CD14-positive monocyte (primary cell): ENCODE data around the gene SMARCA4. TPM values are rescaled to one million over a fixed set of nuclear protein-coding genes. Genes with fewer than 3 reads are reported as not detected.

ENCODE experiments used
- DNase-seq, 3 donors: peaks; one replicate each; pipeline ENCODE4 v3.0.0-alpha.2; 2011 to 2022
- H2AFZ ChIP-seq: 2 replicates; pipeline ENCODE4 v1.6.0; 2012; ENCODE audit warnings: mild to moderate bottlenecking, low read depth, low read length, inconsistent platforms; ENCODE audit not compliant: insufficient read depth, poor library complexity, severe bottlenecking
- H3K27ac ChIP-seq, 2 donors: 1 replicate in 1 of 2; 2 replicates in 1 of 2; pipeline ENCODE4 v1.5.1; 2012 to 2013; ENCODE audit warnings: low read length in 2 of 2, control low read depth in 1 of 2, inconsistent platforms in 1 of 2, low read depth in 1 of 2, mild to moderate bottlenecking in 1 of 2
- H3K27me3 ChIP-seq, 2 donors: one replicate each; pipeline versions ENCODE4 v1.6.0 to v1.6.1; 2011 to 2013; ENCODE audit warnings: low read length in 2 of 2; ENCODE audit not compliant: control insufficient read depth in 2 of 2, insufficient read depth in 2 of 2
- H3K36me3 ChIP-seq, 2 donors: replicated peaks in 1 of 2; 1 replicate in 1 of 2; 2 replicates in 1 of 2; pipeline versions ENCODE4 v1.5.1 to v1.6.1; 2012 to 2013; ENCODE audit warnings: low read length in 2 of 2, control low read depth in 1 of 2, inconsistent platforms in 1 of 2, mild to moderate bottlenecking in 1 of 2; ENCODE audit not compliant: insufficient read depth in 2 of 2, control insufficient read depth in 1 of 2
- H3K4me1 ChIP-seq, 2 donors: 1 replicate in 1 of 2; 2 replicates in 1 of 2; pipeline versions ENCODE4 v1.5.1 to v1.6.1; 2012 to 2013; ENCODE audit warnings: low read length in 2 of 2, control low read depth in 1 of 2, inconsistent platforms in 1 of 2, mild to moderate bottlenecking in 1 of 2, moderate library complexity in 1 of 2; ENCODE audit not compliant: insufficient read depth in 2 of 2, control insufficient read depth in 1 of 2
- H3K4me2 ChIP-seq: replicated peaks from 2 replicates; pipeline ENCODE3; 2012; ENCODE audit warnings: low read length, moderate library complexity, mild to moderate bottlenecking; ENCODE audit not compliant: poor library complexity, severe bottlenecking; ENCODE audit errors: extremely low read depth
- H3K4me3 ChIP-seq, 3 experiments: fragments of 200-600 bp in 1 of 3; sonication (generic) in 1 of 3; replicated peaks in 1 of 3; 1 replicate in 2 of 3; 2 replicates in 1 of 3; pipeline ENCODE4 v1.5.1; 2011 to 2013; ENCODE audit warnings: low read length in 3 of 3, mild to moderate bottlenecking in 3 of 3, control low read depth in 2 of 3, low read depth in 2 of 3, inconsistent platforms in 1 of 3, moderate library complexity in 1 of 3
- H3K79me2 ChIP-seq: 2 replicates; pipeline ENCODE4 v1.6.0; 2012; ENCODE audit warnings: mild to moderate bottlenecking, control low read depth, inconsistent platforms, low read length, moderate library complexity; ENCODE audit not compliant: insufficient read depth
- H3K9ac ChIP-seq: 2 replicates; pipeline ENCODE4 v1.6.0; 2017; ENCODE audit warnings: low read length, mild to moderate bottlenecking; ENCODE audit not compliant: insufficient read depth, poor library complexity, severe bottlenecking
- H3K9me3 ChIP-seq, 2 donors: replicated peaks in 1 of 2; 1 replicate in 1 of 2; 2 replicates in 1 of 2; pipeline versions ENCODE4 v1.5.1 to v1.6.1; 2012 to 2013; ENCODE audit warnings: low read length in 2 of 2, control low read depth in 1 of 2; ENCODE audit not compliant: control insufficient read depth in 1 of 2, insufficient read depth in 1 of 2
- H4K20me1 ChIP-seq: 2 replicates; pipeline ENCODE4 v1.6.0; 2012; ENCODE audit warnings: mild to moderate bottlenecking, low read length, control low read depth, moderate library complexity; ENCODE audit not compliant: insufficient read depth
- H3K27ac Mint-ChIP-seq, 7 donors: one replicate each; pipeline ENCODE4 v1.8.0; 2020; ENCODE audit warnings: mild to moderate bottlenecking in 7 of 7, mixed read lengths in 7 of 7, moderate library complexity in 6 of 7, inconsistent platforms in 2 of 7
- H3K27me3 Mint-ChIP-seq, 3 donors: one replicate each; pipeline ENCODE4 v1.8.0; 2021 to 2022; ENCODE audit warnings: low read depth in 3 of 3, mild to moderate bottlenecking in 3 of 3, mixed read lengths in 3 of 3, moderate library complexity in 3 of 3, inconsistent platforms in 1 of 3
- H3K36me3 Mint-ChIP-seq, 2 donors: one replicate each; pipeline ENCODE4 v1.8.0; 2020; ENCODE audit warnings: mixed read lengths in 2 of 2, inconsistent platforms in 1 of 2, mild to moderate bottlenecking in 1 of 2
- H3K4me1 Mint-ChIP-seq: one replicate; pipeline ENCODE4 v1.8.0; 2020; ENCODE audit warnings: mild to moderate bottlenecking, mixed read lengths
- H3K4me3 Mint-ChIP-seq, 2 donors: one replicate each; pipeline ENCODE4 v1.8.0; 2020; ENCODE audit warnings: mild to moderate bottlenecking in 2 of 2, mixed read lengths in 2 of 2, moderate library complexity in 1 of 2
- H3K9me3 Mint-ChIP-seq, 7 donors: one replicate each; pipeline ENCODE4 v1.8.0; 2020 to 2022; ENCODE audit warnings: mixed read lengths in 7 of 7, mild to moderate bottlenecking in 6 of 7, moderate library complexity in 6 of 7, inconsistent platforms in 2 of 7
- CTCF ChIP-seq: fragments of 200-600 bp; IDR thresholded peaks from one replicate; pipeline ENCODE4 v1.8.0; 2022; ENCODE audit warnings: antibody characterized with exemption, mild to moderate bottlenecking
- WGBS: methylation state at CpG from one replicate; pipeline ENCODE4 v1.1.5; 2013; ENCODE audit warnings: missing lambda C conversion rate; ENCODE audit not compliant: insufficient coverage; 5-methylcytosine and 5-hydroxymethylcytosine counted together
- intact Hi-C, 2 donors: fragments of 100-400 bp; cut with micrococcal nuclease; formaldehyde crosslinking; loops; one replicate each; pipeline versions ENCODE4 v1.15.0 to v1.15.1; 2023
- polyA plus RNA-seq, 3 donors: library from polyadenylated mRNA; depleted of rRNA in 1 of 3; unstranded in 2 of 3; stranded (reverse) in 1 of 3; fragments of 300-500 nt in 2 of 3; fragments of >200 nt in 1 of 3; fragmentation: Illumina TruSeq in 2 of 3; gene quantifications; 1 replicate in 2 of 3; 2 replicates in 1 of 3; pipeline ENCODE4 v1.2.3, GENCODE V29; 2012 to 2021

SMARCA4 gene
- polyA plus RNA-seq, 3 donors: 5.1 to 53.3 (median 7.0) TPM

GRCh38 chr19:10963865-10964264, 3.0 kb downstream of the SMARCA4 start:
- no peak overlapping the region for H3K4me3 ChIP-seq
- no peak overlapping the region for H3K27ac ChIP-seq
- H3K4me1 ChIP-seq: peaks cover 16 to 31% of the 10 kb centered on the region in 2 donors
- H3K4me2 ChIP-seq: no peak overlapping the region
- peaks cover 0 to 1% (median 0%) of the 10 kb centered on the region in 7 donors for H3K9me3 Mint-ChIP-seq
- no peaks in the 10 kb centered on the region for H3K9me3 ChIP-seq
- whole genome bisulfite sequencing: 85% methylated on average over 2 of the region's 4 CpGs
- H3K36me3 ChIP-seq: peaks cover 0 to 6% of the 10 kb centered on the region in 2 donors
- no peaks in the 10 kb centered on the region for H3K27me3 ChIP-seq
- H3K36me3 Mint-ChIP-seq: peaks cover 0 to 9% of the 10 kb centered on the region in 2 donors
- no peak overlapping the region for H2AFZ ChIP-seq
- intact Hi-C loops: no loop called here
- peak overlapping the region in 1 of 7 donors; percentile 11 for H3K27ac Mint-ChIP-seq
- TF ChIP-seq CTCF: no peak
- H3K9ac ChIP-seq: no peak overlapping the region
- peaks cover 66% of the 10 kb centered on the region for H4K20me1 ChIP-seq
- peaks cover 36% of the 10 kb centered on the region for H3K4me1 Mint-ChIP-seq
- H3K27me3 Mint-ChIP-seq: peaks cover 0 to 2% (median 0%) of the 10 kb centered on the region in 3 donors
- peaks cover 75% of the 10 kb centered on the region for H3K79me2 ChIP-seq
- H3K4me3 Mint-ChIP-seq: no peak overlapping the region
- no peak for DNase-seq

- Histone ChIP-seq H3K9me3 (no peaks in the 10 kb centered on the region), H3K4me1 (peaks cover 14 to 29% of the 10 kb centered on the region in 2 donors), H3K27ac (peak overlapping the region in 1 of 2 donors; percentile 45), H3K4me2 (no peak overlapping the region), H3K9ac (no peak overlapping the region), H2AFZ (no peak overlapping the region), H3K36me3 (peaks cover 0 to 6% of the 10 kb centered on the region in 2 donors), H3K79me2 (peaks cover 85% of the 10 kb centered on the region), H4K20me1 (peaks cover 76% of the 10 kb centered on the region), H3K4me3 (no peak overlapping the region), H3K27me3 (no peaks in the 10 kb centered on the region)
- Mint-ChIP-seq H3K4me3 (no peak overlapping the region), H3K9me3 (no peaks in the 10 kb centered on the region), H3K36me3 (peaks cover 2 to 9% of the 10 kb centered on the region in 2 donors), H3K27ac (peak overlapping the region in 3 of 7 donors; percentile 32 to 58 (median 46)), H3K4me1 (peaks cover 31% of the 10 kb centered on the region), H3K27me3 (peaks cover 0 to 2% (median 0%) of the 10 kb centered on the region in 3 donors)
- TF ChIP-seq CTCF: no peak
- intact Hi-C loops: no loop called here
- 100% methylated on average over 4 of the region's 4 CpGs for WGBS
- DNase-seq: no peak
Measured at GRCh38 chr19:10964903-10965302, 4.1 kb downstream of the SMARCA4 start.
